HepG2 (cell line): ENCODE data around the gene HBB.

Experiments
- BRCA1 ChIP-seq: sonication (generic); formaldehyde crosslinking; IDR thresholded peaks from 2 replicates; pipeline ENCODE4 v1.4.0; 2020; ENCODE audit warnings: missing genetic modification reagents
- CCAR2 ChIP-seq: fragments of 200-400 bp; formaldehyde crosslinking; optimal IDR thresholded peaks from 2 replicates; pipeline ENCODE3; 2018; ENCODE audit warnings: low read depth, mild to moderate bottlenecking, low read length, moderate library complexity
- CTCF ChIP-seq: sonication (generic); formaldehyde crosslinking; IDR thresholded peaks from 2 replicates; pipeline ENCODE4 v1.5.0; 2020; ENCODE audit warnings: mild to moderate bottlenecking, missing genetic modification reagents, moderate library complexity
- JUND ChIP-seq: sonication (generic); formaldehyde crosslinking; IDR thresholded peaks from 2 replicates; pipeline ENCODE4 v1.8.0; 2022; ENCODE audit warnings: mild to moderate bottlenecking, missing genetic modification reagents
- POLR2AphosphoS5 ChIP-seq: IDR thresholded peaks from 2 replicates; pipeline ENCODE4 v1.6.1; 2012; ENCODE audit warnings: low read depth, low read length
- SNAPC5 ChIP-seq: sonication (generic); formaldehyde crosslinking; IDR thresholded peaks from 2 replicates; pipeline ENCODE4 v1.8.1; 2023; ENCODE audit warnings: mild to moderate bottlenecking, missing genetic modification reagents, borderline replicate concordance
- TCF7 ChIP-seq: sonication (generic); IDR thresholded peaks from 2 replicates; pipeline ENCODE4 v1.6.1; 2016; ENCODE audit warnings: antibody characterized with exemption, low read depth
- ZKSCAN1 ChIP-seq: fragments of 150-350 bp; IDR thresholded peaks from 2 replicates; pipeline ENCODE4 v1.6.1; 2014; ENCODE audit warnings: low read length
- ZNF652 ChIP-seq: IDR thresholded peaks from 2 replicates; pipeline ENCODE4 v1.6.1; 2016; ENCODE audit warnings: low read depth, borderline replicate concordance

GRCh38 chr11:5232176-5232575 lies 5.3 kb upstream of the HBB start:
- no peak for TF ChIP-seq CTCF (CRISPR knock-in tag)
- TF ChIP-seq ZKSCAN1: no peak
- TF ChIP-seq TCF7: no peak
- TF ChIP-seq BRCA1 (CRISPR knock-in tag): no peak
- no peak for TF ChIP-seq ZNF652
- TF ChIP-seq CCAR2: no peak
- TF ChIP-seq SNAPC5: no peak
- no peak for TF ChIP-seq JUND (CRISPR knock-in tag)
- TF ChIP-seq POLR2AphosphoS5: no peak
